Mesenchymal stem cell (in vitro differentiated cells and primary cell): ENCODE measurements around the gene THAP7.

Experiments
- DNase-seq: peaks from one replicate; pipeline ENCODE4 v3.0.0-alpha.2; 2013
- H2AFZ ChIP-seq: one replicate; pipeline ENCODE4 v1.6.1; 2013; ENCODE audit warnings: low read depth, mild to moderate bottlenecking, control low read depth, inconsistent platforms, low read length, moderate library complexity
- H2AK5ac ChIP-seq: 2 replicates; pipeline ENCODE4 v1.6.1; 2013; ENCODE audit warnings: low read length, moderate library complexity, mild to moderate bottlenecking, inconsistent platforms; ENCODE audit not compliant: severe bottlenecking
- H2BK120ac ChIP-seq: one replicate; pipeline ENCODE4 v1.6.1; 2013; ENCODE audit warnings: low read depth, mild to moderate bottlenecking, inconsistent platforms, low read length, moderate library complexity
- H2BK12ac ChIP-seq, 2 experiments: one replicate each; pipeline ENCODE4 v1.6.1; 2013; ENCODE audit warnings: inconsistent platforms in 2 of 2, low read length in 2 of 2, mild to moderate bottlenecking in 2 of 2, moderate library complexity in 2 of 2, control low read depth in 1 of 2
- H2BK15ac ChIP-seq: one replicate; pipeline ENCODE4 v1.6.1; 2013; ENCODE audit warnings: mild to moderate bottlenecking, low read depth, inconsistent platforms; ENCODE audit not compliant: poor library complexity, severe bottlenecking
- H2BK5ac ChIP-seq: 2 replicates; pipeline ENCODE4 v1.6.1; 2013; ENCODE audit warnings: low read depth, mild to moderate bottlenecking, low read length, control low read depth, inconsistent platforms; ENCODE audit not compliant: poor library complexity, severe bottlenecking
- H3K14ac ChIP-seq, 2 experiments: one replicate each; pipeline ENCODE4 v1.6.1; 2013; ENCODE audit warnings: inconsistent platforms in 2 of 2, low read length in 2 of 2, control low read depth in 1 of 2, mild to moderate bottlenecking in 1 of 2, moderate library complexity in 1 of 2
- H3K18ac ChIP-seq, 2 experiments: one replicate each; pipeline ENCODE4 v1.6.1; 2013; ENCODE audit warnings: inconsistent platforms in 2 of 2, low read length in 2 of 2, control low read depth in 1 of 2, low read depth in 1 of 2, mild to moderate bottlenecking in 1 of 2
- H3K23ac ChIP-seq, 2 experiments: one replicate each; pipeline ENCODE4 v1.6.1; 2013; ENCODE audit warnings: inconsistent platforms in 2 of 2, low read length in 2 of 2, mild to moderate bottlenecking in 2 of 2, moderate library complexity in 2 of 2, control low read depth in 1 of 2
- H3K27ac ChIP-seq: 2 replicates; pipeline ENCODE4 v1.5.1; 2013; ENCODE audit warnings: mild to moderate bottlenecking, moderate library complexity, low read length, control low read depth, inconsistent platforms; ENCODE audit not compliant: poor library complexity, severe bottlenecking
- H3K27me3 ChIP-seq, 2 experiments: 2 replicates each; pipeline versions ENCODE4 v1.6.1 to v1.7.0; 2013; ENCODE audit warnings: low read length in 2 of 2, mild to moderate bottlenecking in 2 of 2, moderate library complexity in 2 of 2, control low read depth in 1 of 2, inconsistent platforms in 1 of 2; ENCODE audit not compliant: control insufficient read depth in 1 of 2, insufficient read depth in 1 of 2
- H3K36me3 ChIP-seq, 2 experiments: 2 replicates each; pipeline versions ENCODE4 v1.6.1 to v1.7.0; 2013; ENCODE audit warnings: low read length in 2 of 2, control low read depth in 1 of 2, inconsistent platforms in 1 of 2, low read depth in 1 of 2, mild to moderate bottlenecking in 1 of 2; ENCODE audit not compliant: insufficient read depth in 2 of 2, control insufficient read depth in 1 of 2
- H3K4ac ChIP-seq, 2 experiments: one replicate each; pipeline ENCODE4 v1.6.1; 2013; ENCODE audit warnings: inconsistent platforms in 2 of 2, low read length in 2 of 2, mild to moderate bottlenecking in 2 of 2, moderate library complexity in 2 of 2, control low read depth in 1 of 2, low read depth in 1 of 2
- H3K4me1 ChIP-seq: 2 replicates; pipeline ENCODE4 v1.6.1; 2013; ENCODE audit warnings: low read depth, low read length, control low read depth; ENCODE audit not compliant: control insufficient read depth, insufficient read depth
- H3K4me2 ChIP-seq: 2 replicates; pipeline ENCODE4 v1.6.1; 2013; ENCODE audit warnings: low read length, mild to moderate bottlenecking, inconsistent platforms; ENCODE audit not compliant: poor library complexity, severe bottlenecking
- H3K4me3 ChIP-seq, 2 experiments: 2 replicates each; pipeline versions ENCODE4 v1.5.1 to v1.7.0; 2013; ENCODE audit warnings: low read length in 2 of 2, mild to moderate bottlenecking in 2 of 2, control low read depth in 1 of 2, low read depth in 1 of 2; ENCODE audit not compliant: insufficient read depth in 1 of 2
- H3K79me1 ChIP-seq: replicated peaks from 2 replicates; pipeline ENCODE4 v1.6.1; 2013; ENCODE audit warnings: mild to moderate bottlenecking, control low read depth, low read length, inconsistent platforms; ENCODE audit not compliant: poor library complexity, severe bottlenecking
- H3K9ac ChIP-seq: 2 replicates; pipeline ENCODE4 v1.7.0; 2013; ENCODE audit warnings: mild to moderate bottlenecking, low read length, moderate library complexity
- H3K9me3 ChIP-seq: 2 replicates; pipeline ENCODE4 v1.7.0; 2013; ENCODE audit warnings: mild to moderate bottlenecking, low read length; ENCODE audit not compliant: control insufficient read depth
- H4K8ac ChIP-seq: one replicate; pipeline ENCODE4 v1.6.1; 2013; ENCODE audit warnings: inconsistent platforms, mild to moderate bottlenecking, low read length, moderate library complexity
- H4K91ac ChIP-seq: one replicate; pipeline ENCODE4 v1.6.1; 2013; ENCODE audit warnings: mild to moderate bottlenecking, low read length, inconsistent platforms
- WGBS: methylation state at CpG from one replicate; pipeline ENCODE4 v1.1.7; 2013; ENCODE audit warnings: mixed read lengths; 5-methylcytosine and 5-hydroxymethylcytosine counted together

Gene THAP7

DNA sequence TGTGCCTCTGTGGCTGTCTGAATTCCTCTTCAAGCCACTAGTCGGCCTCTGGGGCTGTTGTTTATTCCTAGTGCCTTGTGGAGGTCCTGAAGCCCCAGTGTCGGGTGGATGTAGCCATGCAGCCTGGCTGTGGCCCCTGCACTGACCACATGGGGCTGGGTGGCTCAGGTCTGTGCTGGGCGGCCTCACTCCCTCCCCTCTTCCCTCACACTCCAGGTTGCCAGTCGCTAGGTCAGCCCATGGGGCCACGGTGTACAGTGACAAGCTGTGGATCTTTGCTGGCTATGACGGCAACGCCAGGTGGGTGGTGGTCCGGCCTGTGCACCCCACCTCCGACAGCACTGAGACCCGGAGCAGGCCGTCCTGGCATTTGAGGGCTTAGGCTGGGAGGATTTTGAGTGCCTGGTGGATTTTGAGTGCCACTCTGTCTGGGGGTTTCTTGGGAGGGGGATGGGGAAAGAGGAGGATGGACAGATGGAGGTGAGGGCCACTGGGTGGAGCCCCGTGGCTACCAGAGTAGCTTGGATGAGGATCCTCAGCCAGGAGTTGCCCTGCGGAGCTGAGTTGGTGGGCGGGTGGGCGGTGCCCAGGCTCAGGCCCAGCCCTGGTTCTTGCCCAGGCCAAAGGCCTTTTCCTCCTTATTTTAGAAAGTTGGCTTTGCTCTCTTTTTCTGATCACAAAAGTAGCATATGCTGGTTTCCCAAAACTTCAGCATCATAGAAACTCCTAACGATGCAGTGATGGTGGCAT, 13.2 kb downstream of the THAP7 start:
- no peak overlapping the region for H2AK5ac ChIP-seq
- no peak overlapping the region for H3K4me2 ChIP-seq
- peaks cover 77 to 78% of the 10 kb centered on the region in 2 experiments for H3K36me3 ChIP-seq
- no peak overlapping the region for H3K4ac ChIP-seq
- H3K79me1 ChIP-seq = peaks cover 38% of the 10 kb centered on the region
- H3K9me3 ChIP-seq = no peaks in the 10 kb centered on the region
- no peak overlapping the region for H2BK5ac ChIP-seq
- no peak overlapping the region for H3K9ac ChIP-seq
- no peak overlapping the region for H4K91ac ChIP-seq
- no peak overlapping the region for H2AFZ ChIP-seq
- no peak overlapping the region for H3K4me3 ChIP-seq
- H3K23ac ChIP-seq = no peak overlapping the region
- no peak overlapping the region for H2BK12ac ChIP-seq
- peaks cover 8% of the 10 kb centered on the region for H3K4me1 ChIP-seq
- no peak overlapping the region for H2BK15ac ChIP-seq
- H3K27ac ChIP-seq = no peak overlapping the region
- no peak overlapping the region for H2BK120ac ChIP-seq
- no peak overlapping the region for H4K8ac ChIP-seq
- H3K14ac ChIP-seq = no peak overlapping the region
- no peak overlapping the region for H3K18ac ChIP-seq
- DNase-seq = no peak
- H3K27me3 ChIP-seq = no peaks in the 10 kb centered on the region
- WGBS = 93% methylated on average over 16 of the region's 16 CpGs

GRCh38 chr22:20987375-20987774, 14.5 kb downstream of the THAP7 start:
- Histone ChIP-seq H3K4me3 (no peak overlapping the region), H3K9ac (no peak overlapping the region), H3K36me3 (peaks cover 66 to 68% of the 10 kb centered on the region in 2 experiments), H2BK5ac (no peak overlapping the region), H3K18ac (no peak overlapping the region), H3K27ac (no peak overlapping the region), H3K4ac (no peak overlapping the region), H3K14ac (no peak overlapping the region), H4K8ac (no peak overlapping the region), H3K23ac (no peak overlapping the region), H2BK12ac (no peak overlapping the region), H3K4me2 (no peak overlapping the region), H2BK15ac (no peak overlapping the region), H2BK120ac (no peak overlapping the region), H3K4me1 (peaks cover 18% of the 10 kb centered on the region), H4K91ac (no peak overlapping the region), H3K9me3 (no peaks in the 10 kb centered on the region), H3K27me3 (no peaks in the 10 kb centered on the region), H2AFZ (no peak overlapping the region), H3K79me1 (peaks cover 49% of the 10 kb centered on the region), H2AK5ac (no peak overlapping the region)
- DNase-seq = no peak
- WGBS = 94% methylated on average over 14 of the region's 14 CpGs

- Histone ChIP-seq H3K4ac (no peak overlapping the region), H2BK15ac (no peak overlapping the region), H3K14ac (no peak overlapping the region), H3K79me1 (peaks cover 47% of the 10 kb centered on the region), H2AK5ac (no peak overlapping the region), H2BK12ac (no peak overlapping the region), H3K9me3 (no peaks in the 10 kb centered on the region), H3K23ac (no peak overlapping the region), H3K27ac (no peak overlapping the region), H3K4me3 (no peak overlapping the region), H3K27me3 (no peaks in the 10 kb centered on the region), H3K9ac (no peak overlapping the region), H4K91ac (no peak overlapping the region), H2BK120ac (no peak overlapping the region), H3K4me1 (peaks cover 21% of the 10 kb centered on the region), H4K8ac (no peak overlapping the region), H3K18ac (no peak overlapping the region), H3K36me3 (peaks cover 58% of the 10 kb centered on the region in 2 experiments), H2BK5ac (no peak overlapping the region), H2AFZ (no peak overlapping the region), H3K4me2 (no peak overlapping the region)
- 96% methylated on average over 1 of the region's 1 CpG for WGBS
- no peak for DNase-seq
Measured at GRCh38 chr22:20986365-20986764, 15.6 kb downstream of the THAP7 start.

DNA sequence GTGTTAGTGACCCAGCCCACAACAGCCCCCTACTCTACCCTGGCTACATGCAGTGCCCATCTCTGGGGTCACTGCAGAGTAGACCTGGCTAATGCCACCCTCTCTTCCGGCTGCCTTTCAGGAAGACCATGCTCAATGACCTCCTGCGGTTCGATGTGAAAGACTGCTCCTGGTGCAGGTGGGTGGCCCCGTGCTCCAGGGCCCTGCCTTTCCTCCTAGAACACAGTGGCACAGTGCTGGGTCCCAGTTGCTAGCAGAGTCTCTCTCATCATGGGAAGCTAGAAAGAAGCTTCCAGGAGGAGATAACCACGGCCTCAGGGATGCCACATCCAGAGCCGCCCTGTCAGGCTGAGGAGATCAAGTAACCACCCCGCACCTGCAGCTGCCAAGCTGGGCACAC, 16.2 kb downstream of the THAP7 start:
- peaks cover 46% of the 10 kb centered on the region for H3K79me1 ChIP-seq
- H4K8ac ChIP-seq = no peak overlapping the region
- H3K23ac ChIP-seq = no peak overlapping the region
- H3K18ac ChIP-seq = no peak overlapping the region
- H4K91ac ChIP-seq = no peak overlapping the region
- no peak overlapping the region for H3K27ac ChIP-seq
- H3K4me3 ChIP-seq = no peak overlapping the region
- H2AFZ ChIP-seq = no peak overlapping the region
- H3K36me3 ChIP-seq = peaks cover 52% of the 10 kb centered on the region in 2 experiments
- no peak overlapping the region for H2BK5ac ChIP-seq
- no peak for DNase-seq
- no peaks in the 10 kb centered on the region for H3K9me3 ChIP-seq
- H3K9ac ChIP-seq = no peak overlapping the region
- H3K27me3 ChIP-seq = no peaks in the 10 kb centered on the region
- 99% methylated on average over 7 of the region's 7 CpGs for WGBS
- peaks cover 27% of the 10 kb centered on the region for H3K4me1 ChIP-seq
- H3K4ac ChIP-seq = no peak overlapping the region
- H2BK12ac ChIP-seq = no peak overlapping the region
- no peak overlapping the region for H2BK120ac ChIP-seq
- no peak overlapping the region for H3K4me2 ChIP-seq
- no peak overlapping the region for H3K14ac ChIP-seq
- H2BK15ac ChIP-seq = no peak overlapping the region
- H2AK5ac ChIP-seq = no peak overlapping the region
